T-cell (primary cell): ENCODE measurements around the gene COL23A1. TPM values are rescaled to one million over a fixed set of nuclear protein-coding genes. Genes with fewer than 3 reads are reported as not detected.

Experiments used
- ATAC-seq, 4 experiments: fragments of 200-7000 bp in 3 of 4; fragments of 150-1000 bp in 1 of 4; cut with Tn5 transposase; replicated peaks in 1 of 4; 1 replicate in 3 of 4; 2 replicates in 1 of 4; pipeline ENCODE4 v1.10.0; 2021; ENCODE audit warnings: moderate library complexity in 3 of 4, mild to moderate bottlenecking in 2 of 4, moderate number of reproducible peaks in 1 of 4
- CTCF ChIA-PET, 2 donors: fragments of 300-600 bp; sonication (Branson Sonifier 250); formaldehyde crosslinking; loops; one replicate each; lab custom pipeline; 2022; ENCODE audit warnings: antibody characterized with exemption in 2 of 2; lab: Charles Lee
- POLR2A ChIA-PET, 2 donors: fragments of 300-600 bp; sonication (Branson Sonifier 250); formaldehyde crosslinking; loops; one replicate each; lab custom pipeline; 2022; ENCODE audit warnings: antibody characterized with exemption in 2 of 2; lab: Charles Lee
- DNase-seq, 35 experiments: peaks; one replicate each; pipeline versions ENCODE4 v3.0.0 to v3.0.0-alpha.2; 2013 to 2023
- H3K27ac ChIP-seq: one replicate; pipeline ENCODE4 v1.5.1; 2013; ENCODE audit warnings: low read length
- H3K27me3 ChIP-seq, 2 experiments: replicated peaks in 1 of 2; 1 replicate in 1 of 2; 2 replicates in 1 of 2; pipeline versions ENCODE4 v1.6.1 to v1.7.0; 2013; ENCODE audit warnings: low read length in 1 of 2, mixed read lengths in 1 of 2; ENCODE audit not compliant: control insufficient read depth in 2 of 2, insufficient read depth in 2 of 2; ENCODE audit errors: extremely low read depth in 1 of 2
- H3K36me3 ChIP-seq, 2 donors: 1 replicate in 1 of 2; 2 replicates in 1 of 2; pipeline versions ENCODE4 v1.6.1 to v1.7.0; 2013; ENCODE audit warnings: low read length in 1 of 2; ENCODE audit not compliant: control insufficient read depth in 2 of 2, insufficient read depth in 1 of 2; ENCODE audit errors: extremely low read depth in 1 of 2
- H3K4me1 ChIP-seq, 2 experiments: 1 replicate in 1 of 2; 2 replicates in 1 of 2; pipeline versions ENCODE4 v1.6.1 to v1.7.0; 2013; ENCODE audit warnings: low read length in 2 of 2, mixed read lengths in 1 of 2; ENCODE audit not compliant: insufficient read depth in 2 of 2, control insufficient read depth in 1 of 2; ENCODE audit errors: extremely low read depth in 1 of 2
- H3K4me3 ChIP-seq, 2 donors: 1 replicate in 1 of 2; 2 replicates in 1 of 2; pipeline versions ENCODE4 v1.5.1 to v1.7.0; 2013; ENCODE audit warnings: mild to moderate bottlenecking in 2 of 2, low read length in 1 of 2, moderate library complexity in 1 of 2; ENCODE audit not compliant: control insufficient read depth in 1 of 2; ENCODE audit errors: extremely low read depth in 1 of 2
- H3K9me3 ChIP-seq: 2 replicates; pipeline ENCODE4 v1.7.0; 2013
- H3K27ac Mint-ChIP-seq, 2 donors: one replicate each; pipeline ENCODE4 v1.8.0; 2020 to 2021; ENCODE audit warnings: mild to moderate bottlenecking in 2 of 2, mixed read lengths in 2 of 2
- H3K27me3 Mint-ChIP-seq, 2 donors: one replicate each; pipeline ENCODE4 v1.8.0; 2021 to 2022; ENCODE audit warnings: mixed read lengths in 2 of 2
- H3K36me3 Mint-ChIP-seq: one replicate; pipeline ENCODE4 v1.8.0; 2021; ENCODE audit warnings: mixed read lengths
- H3K4me1 Mint-ChIP-seq, 3 donors: one replicate each; pipeline ENCODE4 v1.8.0; 2020 to 2022; ENCODE audit warnings: mixed read lengths in 3 of 3, mild to moderate bottlenecking in 1 of 3
- H3K4me3 Mint-ChIP-seq, 3 donors: one replicate each; pipeline ENCODE4 v1.8.0; 2020 to 2022; ENCODE audit warnings: mild to moderate bottlenecking in 3 of 3, mixed read lengths in 3 of 3, moderate library complexity in 3 of 3
- H3K9me3 Mint-ChIP-seq, 3 donors: one replicate each; pipeline ENCODE4 v1.8.0; 2020 to 2022; ENCODE audit warnings: mixed read lengths in 3 of 3
- WGBS: methylation state at CpG from one replicate; pipeline ENCODE4 v1.1.5; 2013; ENCODE audit warnings: missing lambda C conversion rate; ENCODE audit not compliant: insufficient coverage; 5-methylcytosine and 5-hydroxymethylcytosine counted together
- total RNA-seq, 35 experiments: library from RNA in 6 of 35; stranded (reverse) in 6 of 35; fragments of 120-200 nt in 1 of 35; gene quantifications; one replicate each; pipeline versions ENCODE4 v1.2.1 to v1.2.4 and lab custom pipeline; 2013 to 2026

Gene COL23A1
- total RNA-seq, 5 donors from 2014 or later (not counting 1 experiment from before 2014, with no cell fraction given): 0.07 to 0.13 TPM; not detected in 3

DNA sequence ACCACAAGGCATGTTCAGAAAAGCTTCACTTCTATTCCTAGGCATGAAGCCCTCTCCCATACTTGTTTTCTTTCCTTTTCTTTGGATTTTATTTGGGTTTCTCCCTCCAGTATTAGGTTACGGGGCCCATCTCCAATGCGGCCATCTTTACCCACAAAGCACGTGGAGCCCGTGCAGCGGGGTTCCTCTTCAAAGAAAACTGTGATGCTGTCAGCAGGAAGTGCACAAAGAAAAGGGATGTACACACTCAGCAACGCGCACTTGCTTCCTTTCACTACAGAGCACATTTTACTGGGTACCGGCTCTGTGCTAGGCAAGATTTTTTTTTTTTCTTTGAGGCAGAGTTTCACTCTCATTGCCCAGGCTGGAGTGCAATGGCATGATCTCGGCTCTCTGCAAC, 106.6 kb downstream of the COL23A1 start:
- H3K4me3 ChIP-seq: peak overlapping the region; percentile 15 to 19
- H3K9me3 ChIP-seq: no peaks in the 10 kb centered on the region
- WGBS: 0% methylated on average over 4 of the region's 9 CpGs
- CTCF ChIA-PET: no interaction called here
- H3K4me1 ChIP-seq: peaks cover 3 to 11% of the 10 kb centered on the region in 2 experiments
- peak overlapping the region; percentile 60 for H3K27ac ChIP-seq
- peaks cover 0 to 14% of the 10 kb centered on the region in 2 experiments for H3K27me3 ChIP-seq
- POLR2A ChIA-PET: no interaction called here
- Mint-ChIP-seq H3K27ac (peak overlapping the region; percentile 84 to 90), H3K27me3 (peaks cover 3 to 18% of the 10 kb centered on the region in 2 donors), H3K4me3 (peak overlapping the region; percentile 63 to 66 (median 65)), H3K9me3 (no peaks in the 10 kb centered on the region), H3K36me3 (no peaks in the 10 kb centered on the region), H3K4me1 (peaks cover 8 to 9% (median 8%) of the 10 kb centered on the region in 3 donors)
- ATAC-seq: peak; percentile 97 to 100 (median 100)
- no peaks in the 10 kb centered on the region for H3K36me3 ChIP-seq
- DNase-seq: peak; percentile 24 to 78 (median 60)

DNA sequence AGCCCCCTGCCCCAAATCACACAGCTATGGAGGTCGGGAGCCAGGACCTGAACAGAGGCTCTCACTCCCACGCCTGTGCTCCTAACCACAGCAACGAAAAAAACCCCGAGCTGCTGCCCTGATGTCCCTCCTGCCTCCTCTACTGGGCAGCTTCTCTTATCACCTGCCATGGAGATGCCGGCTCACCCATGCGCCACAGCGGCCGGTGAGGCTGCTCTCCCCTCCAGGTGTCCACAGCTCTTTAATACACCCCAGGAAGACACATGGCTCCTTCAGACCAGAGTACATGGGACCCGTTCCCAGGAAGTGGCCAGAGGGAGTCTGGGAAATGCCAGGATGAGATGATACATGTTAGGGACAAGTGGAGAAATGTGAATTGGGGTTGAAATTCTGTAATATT, 110.9 kb downstream of the COL23A1 start:
- no peak overlapping the region for H3K4me3 Mint-ChIP-seq
- Histone ChIP-seq H3K27me3 (peaks cover 0 to 11% of the 10 kb centered on the region in 2 experiments), H3K36me3 (no peaks in the 10 kb centered on the region), H3K4me3 (no peak overlapping the region), H3K9me3 (no peaks in the 10 kb centered on the region), H3K4me1 (peaks cover 3 to 10% of the 10 kb centered on the region in 2 experiments), H3K27ac (no peak overlapping the region)
- ATAC-seq (no peak), DNase-seq (no peak)
- POLR2A ChIA-PET: no interaction called here
- peaks cover 0 to 22% of the 10 kb centered on the region in 2 donors for H3K27me3 Mint-ChIP-seq
- peaks cover 8 to 9% (median 8%) of the 10 kb centered on the region in 3 donors for H3K4me1 Mint-ChIP-seq
- WGBS: 100% methylated on average over 1 of the region's 9 CpGs
- H3K9me3 Mint-ChIP-seq: no peaks in the 10 kb centered on the region
- H3K36me3 Mint-ChIP-seq: no peaks in the 10 kb centered on the region
- CTCF ChIA-PET: no interaction called here
- no peak overlapping the region for H3K27ac Mint-ChIP-seq

DNA sequence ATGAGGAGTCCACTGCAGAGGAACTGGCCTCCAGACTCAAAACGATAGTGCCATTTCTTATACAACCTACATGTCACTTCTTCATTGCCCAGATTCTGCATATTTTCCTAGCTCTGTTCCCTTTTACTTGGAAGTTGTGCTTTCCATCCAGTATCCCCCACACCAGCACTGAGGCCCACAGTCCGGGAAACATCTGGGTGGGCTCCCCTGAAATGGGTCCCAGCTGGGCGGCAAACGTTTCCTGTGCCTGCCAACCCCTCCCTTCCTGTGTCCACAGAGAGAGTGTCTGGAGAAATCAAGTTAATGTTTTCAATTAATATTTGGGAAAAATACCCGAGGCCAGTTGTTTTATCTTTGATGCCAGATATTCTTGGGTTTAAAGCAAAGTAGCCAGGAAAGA, 111.8 kb downstream of the COL23A1 start:
- H3K4me1 Mint-ChIP-seq: peaks cover under 1 to 7% (median 2%) of the 10 kb centered on the region in 3 donors
- H3K9me3 Mint-ChIP-seq: no peaks in the 10 kb centered on the region
- 60% methylated on average over 2 of the region's 5 CpGs for WGBS
- H3K36me3 Mint-ChIP-seq: no peaks in the 10 kb centered on the region
- ChIA-PET CTCF (no interaction called here), POLR2A (no interaction called here)
- peaks cover 2% of the 10 kb centered on the region in 2 experiments for H3K4me1 ChIP-seq
- no peaks in the 10 kb centered on the region for H3K36me3 ChIP-seq
- H3K27ac Mint-ChIP-seq: no peak overlapping the region
- H3K27me3 Mint-ChIP-seq: peaks cover 0 to 24% of the 10 kb centered on the region in 2 donors
- H3K9me3 ChIP-seq: no peaks in the 10 kb centered on the region
- ATAC-seq: no peak
- no peak for DNase-seq
- peaks cover 0 to 11% of the 10 kb centered on the region in 2 experiments for H3K27me3 ChIP-seq
- H3K27ac ChIP-seq: no peak overlapping the region
- no peak overlapping the region for H3K4me3 ChIP-seq
- H3K4me3 Mint-ChIP-seq: no peak overlapping the region

DNA sequence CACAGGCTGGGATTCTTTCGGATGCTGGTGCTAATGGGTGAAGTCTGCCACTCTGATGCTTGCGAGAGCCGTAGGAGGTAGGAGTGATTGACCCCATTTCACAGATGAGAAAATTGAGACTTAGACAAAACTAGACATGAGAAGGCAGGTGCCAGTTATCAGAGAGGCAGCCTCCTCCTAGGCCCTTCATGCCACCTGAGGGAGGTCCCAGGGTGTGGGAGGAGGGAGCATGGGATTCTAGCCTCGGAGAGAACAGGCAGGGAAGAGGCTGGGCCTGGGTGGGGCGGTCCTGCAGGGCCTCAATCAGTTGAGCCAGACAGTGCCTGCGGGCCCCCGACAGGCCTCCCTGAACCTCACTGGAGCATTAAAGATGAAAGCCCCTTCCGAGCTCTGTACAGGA, 112.4 kb downstream of the COL23A1 start:
- Mint-ChIP-seq H3K4me3 (no peak overlapping the region), H3K4me1 (peaks cover 0 to 5% (median 0%) of the 10 kb centered on the region in 3 donors), H3K9me3 (no peaks in the 10 kb centered on the region), H3K27ac (no peak overlapping the region), H3K36me3 (no peaks in the 10 kb centered on the region), H3K27me3 (peaks cover 0 to 24% of the 10 kb centered on the region in 2 donors)
- H3K27me3 ChIP-seq: peaks cover 0 to 11% of the 10 kb centered on the region in 2 experiments
- DNase-seq (no peak), ATAC-seq (no peak)
- no peak overlapping the region for H3K27ac ChIP-seq
- 87% methylated on average over 8 of the region's 8 CpGs for WGBS
- H3K4me3 ChIP-seq: no peak overlapping the region
- no peaks in the 10 kb centered on the region for H3K9me3 ChIP-seq
- POLR2A ChIA-PET: no interaction called here
- no peaks in the 10 kb centered on the region for H3K4me1 ChIP-seq
- CTCF ChIA-PET: no interaction called here
- no peaks in the 10 kb centered on the region for H3K36me3 ChIP-seq

DNA sequence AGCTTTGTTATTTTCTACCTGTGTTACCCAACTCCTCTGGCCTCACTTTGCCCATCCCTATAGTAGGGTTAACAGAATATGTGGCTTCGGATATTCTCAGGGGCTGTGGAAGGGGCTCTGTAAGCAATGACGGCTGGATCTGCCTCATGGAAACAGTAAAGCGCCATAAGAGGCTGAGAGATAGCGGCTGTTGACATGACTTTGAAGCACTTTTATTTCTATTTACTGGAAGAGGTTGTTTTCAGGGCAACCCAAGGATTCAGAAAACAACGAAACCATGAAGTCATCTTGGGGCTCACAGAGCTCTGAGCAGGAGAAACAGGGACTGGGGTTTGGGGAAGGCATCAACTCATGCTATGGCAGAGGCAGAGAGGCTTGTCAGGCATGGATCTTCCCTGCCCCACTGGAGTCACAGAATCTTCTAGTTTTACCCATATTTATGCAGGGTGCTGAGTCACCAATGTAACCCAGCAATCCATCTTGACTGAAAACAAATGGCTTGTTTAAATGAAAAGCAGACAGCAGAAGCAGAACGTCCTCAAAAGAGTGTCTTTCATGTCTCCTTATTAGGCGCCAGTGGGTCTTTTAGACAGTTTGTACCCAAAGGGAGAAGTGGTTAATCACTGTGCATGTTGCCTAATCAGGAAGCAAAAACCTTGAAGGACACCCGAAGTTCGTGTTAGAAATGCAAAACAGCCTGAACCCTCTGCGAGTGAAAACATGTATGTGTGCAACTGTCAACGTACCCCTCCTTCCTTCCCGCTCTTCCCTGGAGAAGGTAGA, 113.0 kb downstream of the COL23A1 start:
- H3K4me1 Mint-ChIP-seq: peaks cover 0 to 5% (median 0%) of the 10 kb centered on the region in 3 donors
- 68% methylated on average over 10 of the region's 12 CpGs for WGBS
- H3K36me3 ChIP-seq: no peaks in the 10 kb centered on the region
- H3K4me3 Mint-ChIP-seq: no peak overlapping the region
- no peaks in the 10 kb centered on the region for H3K9me3 Mint-ChIP-seq
- peaks cover 0 to 12% of the 10 kb centered on the region in 2 experiments for H3K27me3 ChIP-seq
- no peaks in the 10 kb centered on the region for H3K4me1 ChIP-seq
- no peak overlapping the region for H3K4me3 ChIP-seq
- peaks cover 0 to 24% of the 10 kb centered on the region in 2 donors for H3K27me3 Mint-ChIP-seq
- no peak overlapping the region for H3K27ac Mint-ChIP-seq
- DNase-seq (no peak), ATAC-seq (no peak)
- POLR2A ChIA-PET: no interaction called here
- CTCF ChIA-PET: no interaction called here
- H3K27ac ChIP-seq: no peak overlapping the region
- H3K36me3 Mint-ChIP-seq: no peaks in the 10 kb centered on the region
- no peaks in the 10 kb centered on the region for H3K9me3 ChIP-seq

DNA sequence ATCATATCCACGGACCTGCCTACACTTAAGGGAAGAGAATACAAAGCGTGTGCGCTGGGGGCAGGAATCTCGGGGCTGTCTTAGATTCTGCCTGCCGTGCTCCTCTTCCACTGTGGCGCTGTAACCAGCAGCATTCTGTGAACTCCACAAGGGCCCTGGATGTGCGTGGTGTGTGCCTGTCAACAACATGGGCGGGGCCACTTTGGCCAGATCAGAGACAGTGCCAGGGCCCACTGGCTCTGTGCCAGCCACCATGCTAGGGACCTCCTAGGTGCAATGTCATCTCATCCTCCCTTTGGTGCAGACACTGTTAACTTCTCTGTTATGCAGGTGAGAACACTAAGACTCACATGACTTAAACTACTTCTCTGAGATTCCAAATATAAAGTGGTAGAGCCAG, 113.7 kb downstream of the COL23A1 start:
- H3K4me3 ChIP-seq: no peak overlapping the region
- no peaks in the 10 kb centered on the region for H3K36me3 ChIP-seq
- H3K9me3 Mint-ChIP-seq: no peaks in the 10 kb centered on the region
- H3K27ac Mint-ChIP-seq: no peak overlapping the region
- peaks cover 0 to 5% (median 0%) of the 10 kb centered on the region in 3 donors for H3K4me1 Mint-ChIP-seq
- H3K4me3 Mint-ChIP-seq: no peak overlapping the region
- CTCF ChIA-PET: no interaction called here
- POLR2A ChIA-PET: no interaction called here
- H3K27me3 ChIP-seq: peaks cover 0 to 18% of the 10 kb centered on the region in 2 experiments
- 88% methylated on average over 8 of the region's 8 CpGs for WGBS
- no peak overlapping the region for H3K27ac ChIP-seq
- no peak for ATAC-seq
- no peaks in the 10 kb centered on the region for H3K36me3 Mint-ChIP-seq
- peaks cover 0 to 24% of the 10 kb centered on the region in 2 donors for H3K27me3 Mint-ChIP-seq
- no peak for DNase-seq
- H3K9me3 ChIP-seq: no peaks in the 10 kb centered on the region
- H3K4me1 ChIP-seq: no peaks in the 10 kb centered on the region
